ENCODE results near the gene CHST15.
A peak's percentile ranks its signal among the peaks of the same experiment; 100 is the strongest.

DNA sequence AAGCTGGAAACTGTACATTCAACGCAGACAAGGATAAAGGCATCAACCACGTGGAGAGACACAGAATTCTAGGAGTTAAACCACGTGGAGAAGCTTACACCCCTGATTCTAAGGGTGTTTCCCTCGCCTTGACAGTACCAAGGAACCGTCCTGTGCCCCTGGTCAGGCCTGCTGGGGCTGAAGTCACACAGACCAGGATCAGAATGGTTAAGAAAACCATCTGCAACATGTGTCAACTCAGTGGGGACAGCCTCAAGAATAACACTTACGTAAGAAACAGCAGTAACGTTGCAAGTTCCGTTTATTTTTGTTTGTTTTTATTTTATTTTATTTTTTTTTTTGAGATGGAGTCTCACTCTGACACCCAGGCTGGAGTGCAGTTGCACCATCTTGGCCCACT is 55.6 kb downstream of the CHST15 start:
- TF ChIP-seq CTCF (IDR thresholded peaks at IDR 0.05; ENCODE audit: insufficient read depth, low read length) (no peak), POLR2AphosphoS5 (IDR thresholded peaks at IDR 0.05; ENCODE audit: low read depth) (0 out of 2 replicates have a peak, but pooled peaks have one; percentile 19)
